HG03039 (cell line): ENCODE data around the gene ADORA1.

Source experiments
- ATAC-seq: cut with Tn5 transposase; IDR thresholded peaks from one replicate; pipeline ENCODE4 v1.9.1; 2021; ENCODE audit warnings: mild to moderate bottlenecking, moderate library complexity; ENCODE audit not compliant: unreplicated experiment

ADORA1 gene

DNA sequence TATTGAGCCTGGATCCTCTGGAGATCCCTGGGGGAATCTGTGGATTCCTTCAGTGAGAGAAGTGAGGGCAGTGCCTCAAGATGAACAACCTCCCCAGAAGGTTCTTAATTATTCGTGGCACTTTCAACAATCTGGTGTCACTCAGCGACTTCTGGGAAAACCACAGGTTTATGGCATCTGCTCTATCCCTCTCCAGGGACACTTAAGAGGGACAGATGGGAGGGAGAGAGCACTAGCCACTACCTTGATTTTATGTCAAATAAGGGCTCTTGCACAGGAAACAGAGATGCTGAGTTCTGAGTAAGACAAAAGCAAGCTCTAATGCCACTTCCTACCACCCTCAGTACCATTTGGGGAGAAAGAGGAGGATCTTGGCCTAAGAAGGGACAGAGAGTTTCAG is 80.2 kb downstream of the ADORA1 start:
- ATAC-seq = no peak

DNA sequence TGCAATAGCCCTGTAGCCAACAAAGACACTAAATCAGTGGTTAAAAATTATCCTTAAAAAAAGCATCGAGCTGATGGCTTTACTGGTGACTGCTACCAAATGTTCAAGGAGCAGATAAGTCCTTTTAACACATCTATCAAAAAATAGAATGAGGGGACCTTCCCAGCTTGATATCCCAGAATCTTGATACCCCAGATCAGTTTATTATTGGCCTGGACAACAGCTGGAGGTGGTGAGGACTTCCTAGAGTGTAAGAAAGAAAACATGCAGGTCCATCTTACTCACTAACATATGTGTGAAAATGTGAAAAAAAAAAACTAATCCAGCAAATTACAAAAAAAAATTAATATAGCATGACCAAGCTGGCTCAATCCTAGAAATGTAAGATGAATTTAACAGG is 80.7 kb downstream of the ADORA1 start:
- ATAC-seq = no peak

DNA sequence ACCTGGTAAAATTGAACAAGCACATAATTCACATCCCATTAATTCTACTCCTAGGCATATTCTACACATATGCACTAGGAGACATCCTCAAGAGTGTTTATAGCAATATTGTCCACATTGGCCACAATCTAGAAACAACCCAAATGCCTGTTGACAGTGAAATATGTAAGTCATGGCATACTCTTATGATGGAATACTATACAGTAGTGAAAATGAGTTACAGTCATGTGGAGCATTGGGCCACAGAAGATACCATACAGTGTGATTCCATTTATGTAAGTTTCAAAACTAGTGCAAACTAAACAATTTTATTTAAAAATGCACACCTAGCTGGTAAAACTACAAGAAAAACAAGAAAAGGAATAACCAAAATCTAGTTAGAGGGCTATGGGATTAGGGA is 82.8 kb downstream of the ADORA1 start:
- ATAC-seq = no peak

DNA sequence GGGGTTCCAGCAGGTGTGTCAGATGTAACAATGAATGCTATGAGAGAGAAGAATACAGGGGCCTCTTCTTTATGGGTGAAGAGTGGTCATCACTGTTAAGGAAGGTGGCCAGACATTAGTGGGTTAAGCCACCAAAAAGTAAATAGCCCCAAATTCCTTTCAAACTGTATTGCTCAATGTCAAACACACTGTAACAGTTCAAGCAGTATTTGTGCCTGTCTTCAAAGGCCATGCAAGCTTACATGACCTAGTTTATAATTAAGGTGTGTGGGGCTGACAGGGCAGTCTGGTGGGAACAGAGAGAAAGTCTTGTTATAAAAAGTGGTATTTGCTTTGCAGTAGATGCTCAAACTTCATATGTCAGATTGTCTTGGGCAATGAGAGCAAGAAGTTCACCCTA is 83.5 kb downstream of the ADORA1 start:
- no peak for ATAC-seq

DNA sequence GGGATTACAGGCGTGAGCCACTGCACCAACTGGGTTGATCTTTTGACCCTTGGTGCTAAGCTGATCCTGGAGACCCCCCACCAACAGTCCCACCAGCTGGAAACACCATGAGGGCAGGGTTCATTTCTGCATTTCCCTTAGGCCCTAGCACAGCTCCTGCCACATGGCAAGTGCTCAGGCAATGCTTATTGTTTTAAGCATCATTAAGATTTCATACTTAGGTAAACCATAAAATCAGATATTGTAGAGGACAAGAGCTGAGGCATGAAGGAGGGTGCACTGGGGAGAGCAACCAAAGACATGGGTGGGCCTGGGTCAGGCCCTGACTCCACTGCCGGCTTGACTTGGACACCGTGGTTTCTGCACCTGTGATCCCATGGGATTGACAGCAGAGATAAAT is 84.3 kb downstream of the ADORA1 start:
- no peak for ATAC-seq

DNA sequence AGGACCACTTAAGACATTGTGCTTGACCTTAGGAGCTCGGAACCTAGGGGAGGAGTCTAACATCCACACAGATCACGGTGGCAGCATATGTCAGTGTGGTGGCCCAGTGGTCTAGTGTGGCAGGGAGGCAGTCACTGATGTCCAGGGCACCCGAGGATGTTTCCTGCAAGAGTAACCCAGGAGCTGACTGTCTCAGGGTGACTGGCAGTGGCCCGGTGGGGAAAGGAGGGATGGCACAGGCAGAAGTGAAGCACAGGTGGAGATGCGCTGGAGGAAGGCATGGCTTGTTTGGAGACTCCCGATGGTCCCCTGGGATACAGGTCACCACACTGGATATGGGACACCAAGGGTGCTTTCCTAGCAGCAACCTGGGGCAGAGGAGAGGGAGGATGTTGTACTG is 85.6 kb downstream of the ADORA1 start:
- no peak for ATAC-seq

DNA sequence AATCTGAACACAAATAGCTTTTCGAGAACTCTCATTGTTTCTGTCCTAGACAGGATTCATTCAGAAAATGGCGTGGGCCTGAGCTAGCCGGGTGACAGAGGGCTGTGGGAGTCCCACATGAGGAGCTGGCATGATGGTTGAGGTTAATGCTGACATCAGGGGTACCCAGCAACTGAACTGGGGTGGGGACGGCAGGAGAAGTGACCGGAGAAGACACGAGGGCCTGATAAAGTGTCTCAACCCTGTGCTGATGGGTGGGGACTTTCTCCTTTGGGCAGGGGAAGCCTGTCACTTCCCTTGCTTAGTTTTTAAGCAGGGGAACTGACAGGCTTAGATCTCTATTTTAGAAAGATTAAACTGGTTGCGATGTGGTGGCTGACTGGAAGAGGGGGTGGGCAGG is 87.3 kb downstream of the ADORA1 start:
- no peak for ATAC-seq

DNA sequence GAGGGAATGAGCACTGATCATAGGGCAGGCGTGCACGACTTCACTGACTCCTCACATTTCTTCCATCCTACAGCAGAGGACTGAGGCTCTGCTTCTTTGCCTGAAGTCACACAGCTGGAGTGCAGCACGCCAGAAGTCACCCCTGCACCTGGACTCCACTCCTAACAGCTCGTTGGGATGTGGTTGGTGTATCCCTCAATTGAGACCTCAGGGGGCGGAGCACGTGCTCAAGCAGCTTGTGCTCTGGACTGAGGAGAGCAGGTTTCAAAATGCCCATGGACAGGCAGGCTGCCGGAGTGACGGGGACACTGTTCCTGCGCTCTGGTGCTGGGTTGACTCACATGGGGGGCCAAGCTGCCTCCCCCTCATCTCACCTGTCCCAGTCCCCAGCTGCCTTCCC is 88.0 kb downstream of the ADORA1 start:
- ATAC-seq = no peak

DNA sequence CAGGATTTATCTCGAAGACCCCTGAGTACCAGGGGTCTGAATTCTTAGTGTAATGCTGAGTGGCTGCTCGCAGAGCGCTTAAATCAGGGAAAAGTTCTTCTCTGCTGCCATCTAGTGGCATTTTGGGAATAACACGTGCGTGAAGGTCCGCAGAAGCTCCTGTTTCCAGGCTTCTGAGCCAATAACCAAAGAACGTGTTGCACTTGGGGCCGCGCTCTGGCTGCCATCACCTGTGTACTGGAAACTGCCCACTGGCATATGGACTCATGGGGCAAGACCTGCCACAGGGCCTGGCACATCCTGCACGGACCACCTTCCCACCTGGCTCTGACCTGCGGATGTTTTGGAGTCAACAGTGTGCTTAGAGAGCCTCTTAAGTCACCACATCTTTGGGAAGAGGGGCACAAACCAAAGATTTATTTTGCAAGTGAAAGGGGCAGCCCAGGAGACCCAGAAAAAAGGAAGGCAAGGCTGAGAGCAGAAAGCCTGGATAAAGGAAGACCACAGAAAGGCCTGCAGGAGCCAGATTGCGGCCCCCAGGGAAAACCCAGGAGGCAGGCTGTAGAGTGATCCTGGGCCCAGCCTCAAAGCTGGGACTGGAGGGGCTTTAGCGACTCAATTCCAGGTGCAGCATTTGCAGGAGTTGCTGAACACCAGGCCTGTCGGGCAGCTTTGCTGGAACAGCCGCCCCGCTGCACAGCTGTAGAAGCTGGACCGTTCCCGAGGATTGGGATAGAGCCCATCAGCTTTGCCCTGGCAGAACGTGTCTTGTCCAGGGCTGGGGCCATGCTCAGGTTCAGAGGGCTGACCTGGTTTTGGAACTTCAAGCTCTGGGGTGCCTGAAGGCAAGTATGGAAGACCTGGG is 89.0 kb downstream of the ADORA1 start:
- no peak for ATAC-seq
